ENCODE data around the gene TBX21.

The TBX21 gene

DNA sequence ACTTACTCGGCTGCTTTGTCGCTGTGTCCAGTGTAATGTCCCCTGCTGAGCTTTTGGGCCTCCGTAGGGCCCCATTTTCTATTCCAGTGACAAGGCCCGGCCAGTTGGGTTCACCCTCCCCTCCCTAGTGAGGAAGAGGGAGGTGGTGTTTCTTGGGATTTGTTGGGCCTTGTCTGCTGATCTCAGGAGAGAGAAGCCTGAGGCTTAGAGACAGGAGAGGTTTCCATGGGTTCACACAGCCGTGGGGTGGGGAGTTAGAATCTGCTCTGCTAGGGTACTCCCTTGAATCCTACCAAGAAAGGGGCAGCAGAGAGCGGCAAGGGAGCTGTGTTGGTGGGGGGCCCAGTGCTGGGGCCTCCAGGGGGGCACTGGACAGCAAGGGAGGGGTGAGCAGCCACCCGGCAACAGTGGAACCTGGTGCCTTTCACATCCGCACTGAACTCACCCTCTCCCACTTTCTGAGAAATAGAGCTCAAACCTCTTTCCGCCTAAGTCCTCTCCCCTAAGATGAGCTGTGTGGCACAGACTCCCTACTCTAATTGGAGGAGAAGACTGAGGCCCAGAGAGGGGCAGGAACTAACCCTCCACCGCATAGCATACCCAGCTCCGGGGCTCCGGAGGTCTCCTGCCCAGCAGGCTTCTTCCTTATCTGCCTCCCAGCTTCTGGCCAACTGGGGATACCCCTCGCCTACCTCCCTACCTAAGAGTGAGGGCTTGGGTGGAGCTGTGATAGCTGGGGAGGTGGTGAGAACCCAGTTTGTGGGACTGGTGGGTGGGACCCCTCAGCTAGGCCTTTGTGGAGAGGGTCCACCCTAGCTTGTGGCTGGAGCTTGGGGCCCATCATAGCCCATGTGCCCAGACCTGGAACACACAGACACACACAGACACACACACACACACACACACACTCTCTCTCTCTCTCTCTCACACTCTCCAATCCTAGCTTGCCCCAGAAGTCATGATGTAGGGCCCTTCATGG is 32.3 kb upstream of the TBX21 start:
- TF ChIP-seq, protein P1, sequence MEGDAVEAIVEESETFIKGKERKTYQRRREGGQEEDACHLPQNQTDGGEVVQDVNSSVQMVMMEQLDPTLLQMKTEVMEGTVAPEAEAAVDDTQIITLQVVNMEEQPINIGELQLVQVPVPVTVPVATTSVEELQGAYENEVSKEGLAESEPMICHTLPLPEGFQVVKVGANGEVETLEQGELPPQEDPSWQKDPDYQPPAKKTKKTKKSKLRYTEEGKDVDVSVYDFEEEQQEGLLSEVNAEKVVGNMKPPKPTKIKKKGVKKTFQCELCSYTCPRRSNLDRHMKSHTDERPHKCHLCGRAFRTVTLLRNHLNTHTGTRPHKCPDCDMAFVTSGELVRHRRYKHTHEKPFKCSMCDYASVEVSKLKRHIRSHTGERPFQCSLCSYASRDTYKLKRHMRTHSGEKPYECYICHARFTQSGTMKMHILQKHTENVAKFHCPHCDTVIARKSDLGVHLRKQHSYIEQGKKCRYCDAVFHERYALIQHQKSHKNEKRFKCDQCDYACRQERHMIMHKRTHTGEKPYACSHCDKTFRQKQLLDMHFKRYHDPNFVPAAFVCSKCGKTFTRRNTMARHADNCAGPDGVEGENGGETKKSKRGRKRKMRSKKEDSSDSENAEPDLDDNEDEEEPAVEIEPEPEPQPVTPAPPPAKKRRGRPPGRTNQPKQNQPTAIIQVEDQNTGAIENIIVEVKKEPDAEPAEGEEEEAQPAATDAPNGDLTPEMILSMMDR (IDR thresholded peaks at IDR 0.05; ENCODE audit: borderline replicate concordance, extremely low read depth, low read length, poor library complexity, severe bottlenecking): no peak
- TF ChIP-seq EZH2 (IDR thresholded peaks at IDR 0.05; ENCODE audit: borderline replicate concordance, low read depth, low read length, severe bottlenecking): no peak
- H2AFZ ChIP-seq (ENCODE audit: low read depth, low read length): no peak overlapping the region

DNA sequence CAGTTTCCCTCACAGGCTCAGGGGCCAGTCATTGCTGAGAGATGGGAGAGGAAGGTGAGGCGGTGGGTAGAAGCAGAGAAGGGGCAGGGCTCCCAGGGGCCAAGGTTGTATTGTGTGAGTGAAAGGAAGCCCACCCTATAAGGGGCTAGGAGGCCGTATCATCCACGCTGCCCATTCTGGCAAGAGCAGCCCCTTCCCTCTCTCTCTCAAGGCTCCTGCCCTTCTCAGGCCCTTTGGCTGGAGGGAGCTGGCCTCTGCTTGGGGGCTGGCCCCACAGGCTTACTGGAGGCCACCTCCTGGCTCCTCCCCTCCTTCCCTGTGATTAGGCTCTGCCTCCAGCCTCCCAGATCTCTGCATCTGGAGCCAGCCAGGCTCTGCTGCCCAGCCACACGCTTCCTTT is 31.4 kb upstream of the TBX21 start:
- Histone ChIP-seq H3K79me2 (ENCODE audit: insufficient read depth, low read length) (no peaks in the 10 kb centered on the region), H3K36me3 (ENCODE audit: insufficient read depth, low read length) (no peaks in the 10 kb centered on the region), H3K4me2 (ENCODE audit: insufficient read depth, low read length) (no peak overlapping the region), H3K27me3 (ENCODE audit: insufficient read depth, low read length, poor library complexity) (no peaks in the 10 kb centered on the region), H4K20me1 (ENCODE audit: insufficient read depth, low read length) (peaks cover 19% of the 10 kb centered on the region), H3K9ac (ENCODE audit: low read depth, low read length) (no peak overlapping the region), H2AFZ (ENCODE audit: low read depth, low read length) (no peak overlapping the region), H3K27ac (ENCODE audit: low read length) (no peak overlapping the region), H3K4me1 (ENCODE audit: insufficient read depth, low read length) (0 out of 2 replicates have a peak, but pooled peaks cover 3% of the 10 kb centered on the region), H3K4me3 (ENCODE audit: low read depth in 1 of 2, low read length in 2 of 2) (no peak overlapping the region), H3K9me3 (ENCODE audit: insufficient read depth, low read length, severe bottlenecking) (no peaks in the 10 kb centered on the region)
- DNase-seq (no peak), ATAC-seq (ENCODE audit: insufficient read depth, low read depth) (no peak)
- TF ChIP-seq, protein P1 (IDR thresholded peaks at IDR 0.05; ENCODE audit: borderline replicate concordance, extremely low read depth, low read length, poor library complexity, severe bottlenecking): no peak
- no peak for TF ChIP-seq EZH2 (IDR thresholded peaks at IDR 0.05; ENCODE audit: borderline replicate concordance, low read depth, low read length, severe bottlenecking)

More for the DNA sequence above, 32.3 kb upstream of the TBX21 start:
- Histone ChIP-seq H3K4me1 (ENCODE audit: insufficient read depth, low read length) (peaks cover 8% of the 10 kb centered on the region), H3K27me3 (ENCODE audit: insufficient read depth, low read length, poor library complexity) (no peaks in the 10 kb centered on the region), H3K27ac (ENCODE audit: low read length) (no peak overlapping the region), H3K9ac (ENCODE audit: low read depth, low read length) (no peak overlapping the region), H4K20me1 (ENCODE audit: insufficient read depth, low read length) (peaks cover 24% of the 10 kb centered on the region), H3K9me3 (ENCODE audit: insufficient read depth, low read length, severe bottlenecking) (no peaks in the 10 kb centered on the region), H3K4me2 (ENCODE audit: insufficient read depth, low read length) (no peak overlapping the region), H3K36me3 (ENCODE audit: insufficient read depth, low read length) (no peaks in the 10 kb centered on the region), H3K4me3 (ENCODE audit: low read depth in 1 of 2, low read length in 2 of 2) (no peak overlapping the region), H3K79me2 (ENCODE audit: insufficient read depth, low read length) (no peaks in the 10 kb centered on the region)
- no peak for DNase-seq
- ATAC-seq (ENCODE audit: insufficient read depth, low read depth): no peak

DNA sequence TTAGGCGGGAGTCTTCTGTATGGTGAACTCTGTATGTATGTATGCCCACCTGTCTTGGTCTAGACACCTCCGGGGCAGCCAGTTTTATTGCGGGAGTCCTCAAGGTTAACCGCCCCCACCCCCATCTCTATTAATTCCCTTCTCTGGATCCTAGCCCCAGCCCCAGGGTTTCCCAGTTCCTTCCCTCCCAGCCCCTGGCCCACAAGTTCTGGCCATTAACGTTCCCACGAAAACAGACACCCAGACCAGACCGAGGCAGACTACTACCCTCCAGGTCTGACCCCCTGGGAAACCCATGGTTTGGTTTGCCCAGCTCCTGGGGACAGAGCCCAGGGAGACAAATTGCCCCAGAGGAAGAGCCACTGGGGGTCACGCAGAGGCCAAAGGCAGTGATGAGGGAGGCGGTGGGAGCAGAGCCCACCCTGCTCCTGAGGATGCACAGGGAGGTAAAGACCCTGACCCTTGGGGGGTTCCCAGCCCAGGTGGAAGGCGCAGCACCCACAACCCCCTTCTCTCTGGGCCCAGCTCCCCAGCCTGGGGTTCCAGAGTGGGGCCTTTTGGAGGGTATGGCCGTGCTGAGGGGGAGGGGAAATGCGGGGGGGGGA is 30.5 kb upstream of the TBX21 start:
- Histone ChIP-seq H3K27me3 (ENCODE audit: insufficient read depth, low read length, poor library complexity) (no peaks in the 10 kb centered on the region), H3K4me1 (ENCODE audit: insufficient read depth, low read length) (0 out of 2 replicates have a peak, but pooled peaks cover 3% of the 10 kb centered on the region), H3K79me2 (ENCODE audit: insufficient read depth, low read length) (no peaks in the 10 kb centered on the region), H4K20me1 (ENCODE audit: insufficient read depth, low read length) (peaks cover 11% of the 10 kb centered on the region), H3K9ac (ENCODE audit: low read depth, low read length) (no peak overlapping the region), H3K36me3 (ENCODE audit: insufficient read depth, low read length) (no peaks in the 10 kb centered on the region), H2AFZ (ENCODE audit: low read depth, low read length) (no peak overlapping the region), H3K9me3 (ENCODE audit: insufficient read depth, low read length, severe bottlenecking) (no peaks in the 10 kb centered on the region), H3K4me2 (ENCODE audit: insufficient read depth, low read length) (no peak overlapping the region), H3K27ac (ENCODE audit: low read length) (no peak overlapping the region), H3K4me3 (ENCODE audit: low read depth in 1 of 2, low read length in 2 of 2) (no peak overlapping the region)
- ATAC-seq (ENCODE audit: insufficient read depth, low read depth): no peak
- no peak for DNase-seq
- TF ChIP-seq, protein P1 (IDR thresholded peaks at IDR 0.05; ENCODE audit: borderline replicate concordance, extremely low read depth, low read length, poor library complexity, severe bottlenecking): no peak
- TF ChIP-seq EZH2 (IDR thresholded peaks at IDR 0.05; ENCODE audit: borderline replicate concordance, low read depth, low read length, severe bottlenecking): no peak

Measured in DND-41 (cell line).